Esophagus muscularis mucosa (tissue), 3 donors: ENCODE data around the gene SULT6B1.

ENCODE experiments used
- CTCF ChIP-seq, 3 experiments: fragments of 200-600 bp in 2 of 3; fragments of 450-650 bp in 1 of 3; sonication (generic) in 2 of 3; IDR thresholded peaks; one replicate each; pipeline ENCODE4 v1.5.1; 2017 to 2019; ENCODE audit warnings: antibody characterized with exemption in 3 of 3, mild to moderate bottlenecking in 2 of 3, moderate library complexity in 1 of 3
- POLR2A ChIP-seq: fragments of 450-650 bp; IDR thresholded peaks from one replicate; pipeline ENCODE4 v1.6.1; 2017; ENCODE audit warnings: antibody characterized with exemption, moderate library complexity, mild to moderate bottlenecking, low read depth

- TF ChIP-seq POLR2A (no peak), CTCF (IDR thresholded peaks at IDR 0.05) (no peak)
These were observed 43.0 kb upstream of the SULT6B1 start, which contains the start of the genes CEBPZ and NDUFAF7 for GRCh38 chr2:37231241-37232130.
